Spleen (tissue), 11 donors: Measurements from ENCODE around the gene SCAMP5. TPM values are rescaled to one million over a fixed set of nuclear protein-coding genes. Genes with fewer than 3 reads are reported as not detected.
A peak's percentile ranks its signal among the peaks of the same experiment; 100 is the strongest.

ENCODE experiments used
- DNase-seq: peaks from one replicate; pipeline ENCODE4 v3.0.0-alpha.2; 2020
- H3K27ac ChIP-seq, 8 donors: fragments of 200-600 bp; sonication (generic) in 7 of 8; 1 replicate in 4 of 8; 2 replicates in 4 of 8; pipeline versions ENCODE4 v1.5.0 to v1.8.0; 2016 to 2021; ENCODE audit warnings: inconsistent platforms in 4 of 8, mild to moderate bottlenecking in 4 of 8, moderate library complexity in 1 of 8
- H3K27me3 ChIP-seq, 7 donors: fragments of 200-600 bp; sonication (generic) in 6 of 7; replicated peaks in 1 of 7; 1 replicate in 4 of 7; 2 replicates in 3 of 7; pipeline versions ENCODE4 v1.5.0 to v1.8.0; 2016 to 2021; ENCODE audit warnings: inconsistent platforms in 3 of 7, mild to moderate bottlenecking in 1 of 7
- H3K36me3 ChIP-seq, 6 donors: fragments of 200-600 bp; sonication (generic) in 5 of 6; 1 replicate in 4 of 6; 2 replicates in 2 of 6; pipeline versions ENCODE4 v1.5.0 to v1.8.0; 2016 to 2021; ENCODE audit warnings: inconsistent platforms in 2 of 6
- H3K4me1 ChIP-seq, 6 donors: fragments of 200-600 bp; sonication (generic) in 5 of 6; 1 replicate in 3 of 6; 2 replicates in 3 of 6; pipeline versions ENCODE4 v1.5.0 to v1.8.0; 2016 to 2021; ENCODE audit warnings: inconsistent platforms in 3 of 6
- H3K4me3 ChIP-seq, 8 donors: fragments of 200-600 bp; sonication (generic) in 7 of 8; 1 replicate in 4 of 8; 2 replicates in 4 of 8; pipeline versions ENCODE4 v1.5.0 to v1.8.0; 2016 to 2021; ENCODE audit warnings: inconsistent platforms in 4 of 8, mild to moderate bottlenecking in 4 of 8, moderate library complexity in 2 of 8
- H3K9me3 ChIP-seq, 8 donors: fragments of 200-600 bp; sonication (generic) in 7 of 8; 1 replicate in 4 of 8; 2 replicates in 4 of 8; pipeline versions ENCODE4 v1.5.0 to v1.8.0; 2016 to 2021; ENCODE audit warnings: inconsistent platforms in 4 of 8
- POLR2A ChIP-seq, 3 donors: fragments of 450-650 bp; IDR thresholded peaks; one replicate each; pipeline ENCODE4 v1.5.1; 2017; ENCODE audit warnings: antibody characterized with exemption in 3 of 3, mild to moderate bottlenecking in 1 of 3
- POLR2AphosphoS5 ChIP-seq, 3 donors: sonication (generic); formaldehyde crosslinking; IDR thresholded peaks; one replicate each; pipeline ENCODE4 v1.5.1; 2017; ENCODE audit warnings: antibody characterized with exemption in 3 of 3
- WGBS, 5 donors: extraction: QIAGEN DNeasy Blood & Tissue Kit in 3 of 5; methylation state at CpG; one replicate each; pipeline versions ENCODE4 v1.1.5 to v1.1.7; 2013 to 2018; 5-methylcytosine and 5-hydroxymethylcytosine counted together
- intact Hi-C: fragments of 100-400 bp; cut with DNase I; formaldehyde crosslinking; loops from one replicate; pipeline ENCODE4 v1.15.0; 2023; ENCODE audit warnings: low total_unique reads
- polyA plus RNA-seq, 3 donors: library from polyadenylated mRNA; stranded (reverse); fragments of 200-250 nt; gene quantifications; one replicate each; pipeline ENCODE4 v1.2.1, GENCODE V29; 2013
- total RNA-seq, 7 donors: library from RNA; depleted of rRNA in 3 of 7; stranded (reverse); fragments of >200 nt in 3 of 7; fragmentation: NEBNext Ultra II Directional in 4 of 7; extraction: Animal tissue kit (Norgen Biotek cat#: 25700) in 4 of 7; gene quantifications; one replicate each; pipeline versions ENCODE4 v1.1.0 to v1.2.1, GENCODE V29; 2016 to 2021
- TF ChIP-seq, protein P1 (sequence below), 11 experiments: fragments of 200-600 bp in 7 of 11; fragments of 450-650 bp in 4 of 11; sonication (generic) in 4 of 11; IDR thresholded peaks in 8 of 11; conservative IDR thresholded peaks in 3 of 11; 1 replicate in 7 of 11; 2 replicates in 4 of 11; pipeline versions ENCODE4 v1.4.0 to v1.8.0; 2016 to 2021; ENCODE audit warnings: antibody characterized with exemption in 11 of 11, inconsistent platforms in 4 of 11, mild to moderate bottlenecking in 1 of 11
- donor health status: healthy with polysubstance abuse.
- donor health status: DM: no; HTN: no; CAD: no; lungs with moderate emphysema.
- donor health status: DM: no; HTN: no; CAD: no.
- donor health status: Bipolar disorder and iron deficiency.
- donor health status: healthy.
- donor health status: DM: no; HTN: no; CAD: no.
- donor health status: DM: yes; HTN: yes; CAD: no.

Gene SCAMP5
- total and polyA plus RNA-seq, 10 donors, result 1.8 to 20.0 (median 8.0) TPM

- Histone ChIP-seq H3K27me3 (no peaks in the 10 kb centered on the region), H3K36me3 (peaks cover 0 to 24% (median 0%) of the 10 kb centered on the region in 6 donors), H3K27ac (peak overlapping the region in 1 of 8 donors; percentile 50), H3K4me3 (no peak overlapping the region), H3K9me3 (no peaks in the 10 kb centered on the region), H3K4me1 (peaks cover 28 to 69% (median 48%) of the 10 kb centered on the region in 6 donors)
- DNase-seq, result no peak
- TF ChIP-seq POLR2A (IDR thresholded peaks at IDR 0.05), result no peak
- TF ChIP-seq, protein P1, sequence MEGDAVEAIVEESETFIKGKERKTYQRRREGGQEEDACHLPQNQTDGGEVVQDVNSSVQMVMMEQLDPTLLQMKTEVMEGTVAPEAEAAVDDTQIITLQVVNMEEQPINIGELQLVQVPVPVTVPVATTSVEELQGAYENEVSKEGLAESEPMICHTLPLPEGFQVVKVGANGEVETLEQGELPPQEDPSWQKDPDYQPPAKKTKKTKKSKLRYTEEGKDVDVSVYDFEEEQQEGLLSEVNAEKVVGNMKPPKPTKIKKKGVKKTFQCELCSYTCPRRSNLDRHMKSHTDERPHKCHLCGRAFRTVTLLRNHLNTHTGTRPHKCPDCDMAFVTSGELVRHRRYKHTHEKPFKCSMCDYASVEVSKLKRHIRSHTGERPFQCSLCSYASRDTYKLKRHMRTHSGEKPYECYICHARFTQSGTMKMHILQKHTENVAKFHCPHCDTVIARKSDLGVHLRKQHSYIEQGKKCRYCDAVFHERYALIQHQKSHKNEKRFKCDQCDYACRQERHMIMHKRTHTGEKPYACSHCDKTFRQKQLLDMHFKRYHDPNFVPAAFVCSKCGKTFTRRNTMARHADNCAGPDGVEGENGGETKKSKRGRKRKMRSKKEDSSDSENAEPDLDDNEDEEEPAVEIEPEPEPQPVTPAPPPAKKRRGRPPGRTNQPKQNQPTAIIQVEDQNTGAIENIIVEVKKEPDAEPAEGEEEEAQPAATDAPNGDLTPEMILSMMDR (IDR thresholded peaks at IDR 0.05 in 8 of 11, conservative IDR thresholded peaks at IDR 0.05 in 3 of 11), result no peak
- TF ChIP-seq POLR2AphosphoS5 (IDR thresholded peaks at IDR 0.05), result no peak
- intact Hi-C loops, result no loop called here
- 94 to 100% (median 100%) methylated on average over 2 of the region's 2 CpGs for WGBS, 5 donors
Measured at GRCh38 chr15:75050283-75050682, 54.9 kb downstream of the SCAMP5 start.

- no peak for DNase-seq
- no peak for TF ChIP-seq POLR2A (IDR thresholded peaks at IDR 0.05)
- TF ChIP-seq, protein P1 (IDR thresholded peaks at IDR 0.05 in 8 of 11, conservative IDR thresholded peaks at IDR 0.05 in 3 of 11), result no peak
- TF ChIP-seq POLR2AphosphoS5 (IDR thresholded peaks at IDR 0.05), result peak in 2 of 3 donors; percentile 51 to 65
- Histone ChIP-seq H3K4me3 (no peak overlapping the region), H3K9me3 (no peaks in the 10 kb centered on the region), H3K36me3 (peaks cover 0 to 24% (median 0%) of the 10 kb centered on the region in 6 donors), H3K27me3 (no peaks in the 10 kb centered on the region), H3K27ac (peak overlapping the region in 3 of 8 donors; percentile 2 to 50 (median 15)), H3K4me1 (peaks cover 19 to 60% (median 39%) of the 10 kb centered on the region in 6 donors)
- intact Hi-C loops, result no loop called here
- 71 to 91% (median 79%) methylated on average over 5 to 6 of the region's 6 CpGs for WGBS, 5 donors
Measured at GRCh38 chr15:75051191-75051608, 55.8 kb downstream of the SCAMP5 start.

GRCh38 chr15:75051711-75052110, 56.3 kb downstream of the SCAMP5 start:
- Histone ChIP-seq H3K27me3 (no peaks in the 10 kb centered on the region), H3K36me3 (peaks cover 0 to 24% (median 0%) of the 10 kb centered on the region in 6 donors), H3K4me1 (peaks cover 14 to 55% (median 34%) of the 10 kb centered on the region in 6 donors), H3K9me3 (no peaks in the 10 kb centered on the region), H3K4me3 (no peak overlapping the region), H3K27ac (peak overlapping the region in 2 of 8 donors; percentile 2 to 50)
- 85 to 90% (median 90%) methylated on average over 4 of the region's 4 CpGs for WGBS, 5 donors
- DNase-seq, result no peak
- TF ChIP-seq POLR2A (IDR thresholded peaks at IDR 0.05) (no peak), POLR2AphosphoS5 (IDR thresholded peaks at IDR 0.05) (no peak)
- TF ChIP-seq, protein P1 (IDR thresholded peaks at IDR 0.05 in 8 of 11, conservative IDR thresholded peaks at IDR 0.05 in 3 of 11), result no peak
- intact Hi-C loops, result no loop called here

DNA sequence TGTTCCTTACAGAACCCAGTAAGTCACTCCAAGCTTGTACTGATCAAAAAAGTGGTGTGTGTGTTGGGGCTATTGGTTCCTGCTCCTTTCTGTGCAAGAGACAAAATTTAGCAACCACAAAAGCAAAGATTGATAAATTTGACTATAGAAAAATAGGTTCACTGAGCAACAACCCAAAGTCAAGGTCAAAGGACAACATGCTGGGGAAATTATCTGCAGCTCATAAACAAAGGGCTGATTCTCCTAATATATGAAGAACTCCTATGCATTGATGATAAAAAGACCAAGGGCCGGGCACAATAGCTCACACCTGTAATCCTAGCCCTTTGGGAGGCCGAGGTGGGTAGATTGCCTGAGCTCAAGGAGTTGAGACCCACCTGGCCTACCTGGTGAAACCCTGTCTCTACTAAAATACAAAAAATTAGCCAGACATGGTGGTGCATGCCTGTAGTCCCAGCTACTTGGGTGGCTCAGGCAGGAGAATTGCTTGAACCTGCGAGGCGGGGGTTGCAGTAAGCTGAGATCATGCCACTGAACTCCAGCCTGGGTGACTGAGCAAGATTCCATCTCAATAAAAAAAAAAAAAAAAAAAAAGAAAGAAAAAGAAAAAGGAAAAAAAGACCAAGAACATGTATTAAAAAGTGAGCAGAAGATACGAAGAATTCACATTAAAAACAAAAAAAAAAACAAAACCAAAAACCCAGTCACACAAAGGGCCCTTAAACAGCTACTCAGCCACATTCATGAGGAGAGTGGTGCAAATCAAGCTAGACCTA, 57.8 kb downstream of the SCAMP5 start:
- no peak for DNase-seq
- Histone ChIP-seq H3K4me1 (peaks cover 0 to 46% (median 20%) of the 10 kb centered on the region in 6 donors), H3K27me3 (no peaks in the 10 kb centered on the region), H3K36me3 (peaks cover 0 to 22% (median 0%) of the 10 kb centered on the region in 6 donors), H3K27ac (no peak overlapping the region), H3K4me3 (no peak overlapping the region), H3K9me3 (no peaks in the 10 kb centered on the region)
- 93 to 100% (median 99%) methylated on average over 5 of the region's 5 CpGs for whole genome bisulfite sequencing, 5 donors
- intact Hi-C loops, result no loop called here
- TF ChIP-seq, protein P1 (IDR thresholded peaks at IDR 0.05 in 8 of 11, conservative IDR thresholded peaks at IDR 0.05 in 3 of 11), result no peak
- no peak for TF ChIP-seq POLR2AphosphoS5 (IDR thresholded peaks at IDR 0.05)
- TF ChIP-seq POLR2A (IDR thresholded peaks at IDR 0.05), result no peak
